ENCODE data around the gene RFFL. TPM values are rescaled to one million over a fixed set of nuclear protein-coding genes. Genes with fewer than 3 reads are reported as not detected.
"Not testable (repeated sequence)": the region's sequence is repeated elsewhere in the genome, so short reads cannot be mapped to it uniquely, and the experiment has no call there.

Gene RFFL
- polyA plus RNA-seq, 3 donors = 22.1 to 26.2 (median 22.9) TPM

- no peak for DNase-seq (ENCODE audit: extremely low read depth in 1 of 11, low read depth in 9 of 11, low spot score in 4 of 11)
Observed at GRCh38 chr17:35057332-35057915, 6.1 kb downstream of the RFFL start.

GRCh38 chr17:35056013-35056412, 7.5 kb downstream of the RFFL start:
- no peak for DNase-seq (ENCODE audit: extremely low read depth in 1 of 11, low read depth in 9 of 11, low spot score in 4 of 11)

- no peak for DNase-seq (ENCODE audit: extremely low read depth in 1 of 11, low read depth in 9 of 11, low spot score in 4 of 11)
Observed at GRCh38 chr17:35053204-35053603, 10.3 kb downstream of the RFFL start.

DNA sequence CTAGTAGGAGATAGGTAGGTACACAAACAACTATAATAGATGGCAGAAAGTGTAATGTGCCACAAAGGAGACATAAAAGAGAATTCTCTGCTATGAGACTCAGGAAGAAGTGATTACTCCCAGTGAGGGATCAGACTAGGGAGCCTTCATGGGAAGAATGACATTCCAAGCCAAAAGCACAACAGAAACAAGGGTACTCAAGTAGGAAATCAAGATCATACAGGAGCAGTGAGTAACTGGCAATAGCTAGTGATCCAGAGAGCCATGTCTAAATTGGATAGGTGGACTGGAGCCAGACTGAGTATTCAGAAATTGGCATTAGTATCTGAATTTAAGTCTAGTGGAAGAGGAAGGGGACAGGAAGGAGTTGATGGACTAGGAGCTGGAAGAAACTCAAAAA, 10.7 kb downstream of the RFFL start:
- DNase-seq (ENCODE audit: extremely low read depth in 1 of 11, low read depth in 9 of 11, low spot score in 4 of 11) = no peak

DNA sequence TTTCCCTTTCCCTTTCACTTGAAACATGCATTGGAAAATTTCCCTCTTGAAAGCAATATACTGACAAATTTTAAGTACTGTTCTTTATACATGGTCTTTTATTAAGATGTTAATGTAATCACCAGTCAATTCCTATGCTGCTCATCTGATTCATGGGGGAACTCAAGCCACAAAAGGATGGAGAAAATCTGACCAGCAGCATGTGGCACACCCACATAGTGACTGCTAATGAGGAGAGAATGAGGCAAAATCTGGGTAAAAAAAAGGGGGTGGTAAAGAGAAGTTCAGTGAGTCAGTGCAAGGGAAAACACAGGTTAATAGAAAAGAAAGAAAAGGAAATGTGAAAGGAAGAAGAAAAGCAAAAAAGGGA, 11.3 kb downstream of the RFFL start:
- DNase-seq (ENCODE audit: extremely low read depth in 1 of 11, low read depth in 9 of 11, low spot score in 4 of 11) = no peak

DNA sequence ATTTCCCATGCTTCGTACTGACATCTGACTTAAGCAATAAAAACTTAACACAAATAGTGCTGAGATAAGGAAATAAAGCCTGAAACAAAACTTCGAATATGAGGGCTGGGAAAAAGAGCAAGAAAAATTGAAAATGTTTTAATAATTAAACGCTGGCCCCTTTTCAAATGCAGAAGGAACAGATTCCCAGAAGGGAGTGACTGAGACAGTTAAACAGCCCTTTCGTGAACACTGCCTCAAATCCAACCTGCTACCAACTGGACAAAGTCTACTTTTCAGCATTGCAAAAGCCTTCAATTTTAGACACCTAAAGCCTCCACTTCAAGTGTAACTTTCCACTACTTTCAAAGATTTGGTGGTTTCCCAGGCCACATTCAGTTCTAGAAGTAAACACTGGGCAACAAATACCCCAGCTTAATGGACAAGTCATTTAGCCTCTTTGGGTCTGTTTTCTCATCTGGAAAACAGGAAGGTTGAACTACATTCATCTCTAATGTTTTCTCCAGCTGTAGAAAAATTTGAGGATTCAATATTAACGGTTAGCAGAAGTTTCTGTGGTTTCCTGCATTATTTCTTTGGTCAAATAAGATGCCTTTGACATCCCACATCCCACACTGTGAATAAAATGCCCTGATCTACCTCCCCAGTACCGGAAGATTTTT, 11.8 kb downstream of the RFFL start:
- no peak for DNase-seq (ENCODE audit: extremely low read depth in 1 of 11, low read depth in 9 of 11, low spot score in 4 of 11)

DNA sequence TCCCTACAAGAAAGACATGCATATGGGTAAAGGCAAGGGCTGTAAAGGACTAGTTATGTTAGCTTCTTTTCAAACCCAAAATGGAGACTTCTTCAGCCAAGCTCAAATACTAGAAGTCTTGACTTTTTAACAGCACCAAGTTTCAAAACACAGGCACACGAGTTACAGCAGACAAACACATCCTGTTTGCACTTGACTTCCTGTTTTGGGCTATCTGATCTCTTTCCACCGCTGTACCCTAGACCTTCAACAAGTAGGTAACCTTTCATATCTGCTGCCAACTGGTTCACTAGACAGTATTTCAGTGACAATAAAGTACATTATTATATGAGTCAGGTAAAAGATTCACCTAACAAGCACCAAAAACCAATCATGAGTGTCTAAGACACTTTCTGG, 12.3 kb downstream of the RFFL start:
- DNase-seq (ENCODE audit: extremely low read depth in 1 of 11, low read depth in 9 of 11, low spot score in 4 of 11) = no peak

DNA sequence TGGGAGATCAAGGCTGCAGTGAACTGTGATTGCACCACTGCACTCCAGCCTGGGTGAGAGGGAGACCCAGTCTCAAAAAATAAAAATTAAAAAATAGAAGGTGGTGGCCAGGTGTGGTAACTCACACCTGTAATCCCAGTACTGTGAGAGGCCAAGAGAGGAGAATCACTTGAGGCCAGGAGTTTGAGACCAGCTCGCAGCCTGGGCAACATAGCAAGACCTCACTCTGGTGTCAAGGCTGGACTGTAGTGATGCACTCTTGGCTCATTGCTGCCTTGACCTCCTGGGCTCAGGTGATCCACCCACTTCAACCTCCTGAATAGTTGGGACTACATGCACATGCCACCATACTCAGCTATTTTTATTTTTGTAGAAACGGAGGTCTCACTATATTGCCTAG, 13.3 kb downstream of the RFFL start:
- DNase-seq (ENCODE audit: extremely low read depth in 1 of 11, low read depth in 9 of 11, low spot score in 4 of 11) = no peak

- DNase-seq (ENCODE audit: extremely low read depth in 1 of 11, low read depth in 9 of 11, low spot score in 4 of 11) = no peak
Observed at GRCh38 chr17:35048685-35049379, 14.7 kb downstream of the RFFL start.

GRCh38 chr17:35046740-35047283, 16.7 kb downstream of the RFFL start:
- DNase-seq (ENCODE audit: extremely low read depth in 1 of 11, low read depth in 9 of 11, low spot score in 4 of 11) = no peak

- DNase-seq (ENCODE audit: extremely low read depth in 1 of 11, low read depth in 9 of 11, low spot score in 4 of 11) = no peak
Observed at GRCh38 chr17:35046245-35046644, 17.3 kb downstream of the RFFL start.

- not testable (repeated sequence) for DNase-seq (ENCODE audit: extremely low read depth in 1 of 11, low read depth in 9 of 11, low spot score in 4 of 11)
Observed at GRCh38 chr17:35045458-35045979, 18.0 kb downstream of the RFFL start.

- no peak for DNase-seq (ENCODE audit: extremely low read depth in 1 of 11, low read depth in 9 of 11, low spot score in 4 of 11)
Observed at GRCh38 chr17:35044181-35044580, 19.3 kb downstream of the RFFL start.

DNA sequence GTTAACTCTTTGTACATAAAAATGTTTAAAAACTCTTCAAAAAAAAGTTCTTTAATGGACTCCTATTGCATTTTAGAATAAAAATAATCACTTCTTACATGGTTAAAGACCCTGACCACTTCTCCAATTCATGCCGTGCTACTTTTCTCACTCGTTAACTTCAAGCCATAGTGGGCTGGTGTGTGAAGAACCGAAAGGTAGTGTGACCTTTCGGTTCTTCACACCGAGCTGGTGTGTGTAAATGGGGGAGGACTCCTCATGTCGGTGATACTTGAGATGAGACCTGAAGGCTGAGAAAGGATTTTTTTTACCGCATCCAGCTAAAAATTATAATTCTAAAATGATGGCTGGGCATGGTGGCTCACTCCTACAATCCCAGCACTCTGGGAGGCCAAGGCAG, 22.1 kb downstream of the RFFL start:
- no peak for DNase-seq (ENCODE audit: extremely low read depth in 1 of 11, low read depth in 9 of 11, low spot score in 4 of 11)

- DNase-seq (ENCODE audit: extremely low read depth in 1 of 11, low read depth in 9 of 11, low spot score in 4 of 11) = no peak
Observed at GRCh38 chr17:35038453-35038852, 25.1 kb downstream of the RFFL start.

- no peak for DNase-seq (ENCODE audit: extremely low read depth in 1 of 11, low read depth in 9 of 11, low spot score in 4 of 11)
Observed at GRCh38 chr17:35030780-35031179, 32.7 kb downstream of the RFFL start.

GRCh38 chr17:35028531-35029262, 34.8 kb downstream of the RFFL start:
- no peak for DNase-seq (ENCODE audit: extremely low read depth in 1 of 11, low read depth in 9 of 11, low spot score in 4 of 11)

- not testable (repeated sequence) for DNase-seq (ENCODE audit: extremely low read depth in 1 of 11, low read depth in 9 of 11, low spot score in 4 of 11)
Observed at GRCh38 chr17:35028097-35028496, 35.4 kb downstream of the RFFL start.

DNA sequence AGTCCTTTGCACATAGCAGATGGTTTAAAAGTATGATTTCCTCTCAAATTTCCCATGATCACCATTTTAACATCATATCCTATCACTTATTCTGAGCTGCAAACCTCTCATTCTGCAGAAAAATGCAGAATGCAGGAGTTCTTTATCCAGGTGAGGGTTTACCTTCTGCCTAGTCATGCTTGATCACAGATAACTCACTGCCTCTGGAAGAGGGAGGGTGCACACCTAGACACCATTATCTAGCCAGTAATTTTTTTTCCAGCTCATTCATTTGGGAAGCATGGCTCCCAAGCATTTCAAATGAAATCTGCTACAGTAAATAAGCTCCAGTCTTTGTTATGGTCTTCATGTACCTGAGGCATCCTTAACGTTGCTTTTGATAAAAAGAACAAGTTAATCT, 38.0 kb downstream of the RFFL start:
- DNase-seq (ENCODE audit: extremely low read depth in 1 of 11, low read depth in 9 of 11, low spot score in 4 of 11) = no peak

- no peak for DNase-seq (ENCODE audit: extremely low read depth in 1 of 11, low read depth in 9 of 11, low spot score in 4 of 11)
Observed at GRCh38 chr17:35023538-35023937, 40.0 kb downstream of the RFFL start.
